CD4-positive, alpha-beta T cell (primary cell): ENCODE data around the gene ONECUT1. TPM values are rescaled to one million over a fixed set of nuclear protein-coding genes. Genes with fewer than 3 reads are reported as not detected.

Experiments used
- ATAC-seq: fragments of 200-7000 bp; cut with Tn5 transposase; one replicate; pipeline ENCODE4 v1.10.0; 2022; ENCODE audit warnings: mild to moderate bottlenecking; ENCODE audit not compliant: poor library complexity
- CTCF ChIA-PET: fragments of 350-600 bp; sonication (Branson Sonifier 250); formaldehyde crosslinking; loops from one replicate; lab custom pipeline; 2021; ENCODE audit warnings: antibody characterized with exemption, inconsistent platforms; lab: Charles Lee
- POLR2A ChIA-PET: fragments of 350-600 bp; sonication (Branson Sonifier 250); formaldehyde crosslinking; loops from one replicate; lab custom pipeline; 2021; ENCODE audit warnings: antibody characterized with exemption, inconsistent platforms; lab: Charles Lee
- DNase-seq, 14 experiments: peaks; one replicate each; pipeline ENCODE4 v3.0.0-alpha.2; 2013 to 2020; ENCODE audit warnings: mixed read lengths in 2 of 14
- H3K27ac ChIP-seq, 2 donors: one replicate each; pipeline versions ENCODE4 v1.5.1 to v1.7.0; 2013; ENCODE audit warnings: low read length in 2 of 2, low read depth in 1 of 2, mild to moderate bottlenecking in 1 of 2
- H3K27me3 ChIP-seq, 2 experiments: 1 replicate in 1 of 2; 2 replicates in 1 of 2; pipeline versions ENCODE4 v1.6.1 to v1.7.0; 2013; ENCODE audit warnings: low read length in 2 of 2, control low read depth in 1 of 2, mild to moderate bottlenecking in 1 of 2, moderate library complexity in 1 of 2; ENCODE audit not compliant: insufficient read depth in 2 of 2, control insufficient read depth in 1 of 2
- H3K36me3 ChIP-seq: one replicate; pipeline ENCODE4 v1.6.1; 2013; ENCODE audit warnings: low read length, control low read depth; ENCODE audit not compliant: insufficient read depth
- H3K4me1 ChIP-seq: one replicate; pipeline ENCODE4 v1.6.1; 2013; ENCODE audit warnings: low read length, control low read depth; ENCODE audit not compliant: insufficient read depth
- H3K4me3 ChIP-seq: one replicate; pipeline ENCODE4 v1.5.1; 2013; ENCODE audit warnings: mild to moderate bottlenecking, low read length, moderate library complexity
- H3K9me3 ChIP-seq, 2 experiments: 1 replicate in 1 of 2; 2 replicates in 1 of 2; pipeline versions ENCODE4 v1.6.1 to v1.7.0; 2013; ENCODE audit warnings: low read length in 2 of 2, mild to moderate bottlenecking in 2 of 2, control low read depth in 1 of 2, moderate library complexity in 1 of 2; ENCODE audit not compliant: control insufficient read depth in 1 of 2, insufficient read depth in 1 of 2
- H3K27ac Mint-ChIP-seq: one replicate; pipeline ENCODE4 v1.8.0; 2020; ENCODE audit warnings: mixed read lengths
- H3K27me3 Mint-ChIP-seq: one replicate; pipeline ENCODE4 v1.8.0; 2021; ENCODE audit warnings: mixed read lengths
- H3K36me3 Mint-ChIP-seq: one replicate; pipeline ENCODE4 v1.8.0; 2021; ENCODE audit warnings: low read depth, mixed read lengths
- H3K4me1 Mint-ChIP-seq: one replicate; pipeline ENCODE4 v1.8.0; 2021; ENCODE audit warnings: low read depth, mixed read lengths
- H3K4me3 Mint-ChIP-seq: one replicate; pipeline ENCODE4 v1.8.0; 2020; ENCODE audit warnings: mild to moderate bottlenecking, mixed read lengths
- H3K9me3 Mint-ChIP-seq: one replicate; pipeline ENCODE4 v1.8.0; 2020; ENCODE audit warnings: mixed read lengths
- CTCF ChIP-seq: fragments of 200-600 bp; IDR thresholded peaks from one replicate; pipeline ENCODE4 v1.8.0; 2022; ENCODE audit warnings: antibody characterized with exemption, mild to moderate bottlenecking
- intact Hi-C, 2 experiments: fragments of 100-400 bp; cut with DNase I in 1 of 2; cut with micrococcal nuclease in 1 of 2; formaldehyde crosslinking; loops; one replicate each; pipeline versions ENCODE4 v1.15.1 to v1.9.0; 2023 to 2025; cut with DNase I, micrococcal nuclease
- total RNA-seq, 174 experiments: library from RNA in 2 of 174; stranded (reverse) in 2 of 174; gene quantifications; one replicate each; pipeline ENCODE4 v1.2.3 and lab custom pipeline; 2021 to 2026

ONECUT1 gene
- total RNA-seq, 2 experiments from 2014 or later, result not detected

GRCh38 chr15:52764731-52765130 lies 25.4 kb downstream of the ONECUT1 start:
- H3K4me3 ChIP-seq, result no peak overlapping the region
- H3K4me1 Mint-ChIP-seq, result no peaks in the 10 kb centered on the region
- H3K27ac Mint-ChIP-seq, result no peak overlapping the region
- no peak for DNase-seq
- CTCF ChIA-PET, result no interaction called here
- H3K4me1 ChIP-seq, result no peaks in the 10 kb centered on the region
- intact Hi-C loops, result no loop called here
- TF ChIP-seq CTCF, result no peak
- no peaks in the 10 kb centered on the region for H3K36me3 ChIP-seq
- no peaks in the 10 kb centered on the region for H3K9me3 ChIP-seq
- POLR2A ChIA-PET, result no interaction called here
- no peak overlapping the region for H3K4me3 Mint-ChIP-seq
- ATAC-seq, result no peak
- peaks cover 14 to 20% of the 10 kb centered on the region in 2 experiments for H3K27me3 ChIP-seq
- no peak overlapping the region for H3K27ac ChIP-seq
- H3K27me3 Mint-ChIP-seq, result peaks cover 62% of the 10 kb centered on the region
- H3K36me3 Mint-ChIP-seq, result no peaks in the 10 kb centered on the region
- H3K9me3 Mint-ChIP-seq, result no peaks in the 10 kb centered on the region

- CTCF ChIA-PET, result no interaction called here
- Mint-ChIP-seq H3K27me3 (peaks cover 53% of the 10 kb centered on the region), H3K4me3 (no peak overlapping the region), H3K27ac (no peak overlapping the region), H3K9me3 (no peaks in the 10 kb centered on the region), H3K4me1 (no peaks in the 10 kb centered on the region), H3K36me3 (no peaks in the 10 kb centered on the region)
- Histone ChIP-seq H3K4me1 (no peaks in the 10 kb centered on the region), H3K4me3 (no peak overlapping the region), H3K27me3 (peaks cover 4 to 13% of the 10 kb centered on the region in 2 experiments), H3K36me3 (no peaks in the 10 kb centered on the region), H3K9me3 (no peaks in the 10 kb centered on the region), H3K27ac (no peak overlapping the region)
- intact Hi-C loops, result no loop called here
- POLR2A ChIA-PET, result no interaction called here
- TF ChIP-seq CTCF, result no peak
- ATAC-seq (no peak), DNase-seq (no peak)
Observed at GRCh38 chr15:52762621-52763020, 27.5 kb downstream of the ONECUT1 start.

- Mint-ChIP-seq H3K36me3 (no peaks in the 10 kb centered on the region), H3K9me3 (no peaks in the 10 kb centered on the region), H3K27me3 (peaks cover 48% of the 10 kb centered on the region), H3K4me3 (no peak overlapping the region), H3K27ac (no peak overlapping the region), H3K4me1 (no peaks in the 10 kb centered on the region)
- H3K27ac ChIP-seq, result no peak overlapping the region
- no peak overlapping the region for H3K4me3 ChIP-seq
- intact Hi-C loops, result no loop called here
- no peaks in the 10 kb centered on the region for H3K9me3 ChIP-seq
- CTCF ChIA-PET, result no interaction called here
- ATAC-seq (no peak), DNase-seq (no peak)
- H3K4me1 ChIP-seq, result no peaks in the 10 kb centered on the region
- POLR2A ChIA-PET, result no interaction called here
- no peaks in the 10 kb centered on the region for H3K36me3 ChIP-seq
- TF ChIP-seq CTCF, result no peak
- H3K27me3 ChIP-seq, result peaks cover 0 to 7% of the 10 kb centered on the region in 2 experiments
Observed at GRCh38 chr15:52760562-52760961, 29.6 kb downstream of the ONECUT1 start.
